ENCODE results near the gene ABHD17C. TPM values are rescaled to one million over a fixed set of nuclear protein-coding genes. Genes with fewer than 3 reads are reported as not detected.
"Not testable (repeated sequence)": the region's sequence is repeated elsewhere in the genome, so short reads cannot be mapped to it uniquely, and the experiment has no call there.

Gene ABHD17C
- total RNA-seq, result 18.8 TPM
- polyA plus RNA-seq (ENCODE audit: insufficient read depth, low read depth, low replicate concordance), result 20.6 TPM
- long read RNA-seq, donor 1, transcript ABHD17C-201 (3 exons, 2,368 nt), result major isoform, 13 of 23 reads
- long read RNA-seq, donor 1, partial matches to known transcripts, result 10 of 23 reads
- long read RNA-seq, donor 1, other reads (novel, unspliced or antisense), result 0 of 23 reads
- long read RNA-seq, donor 2, partial matches to known transcripts, result 0 of 3 reads
- long read RNA-seq, donor 2, other reads (novel, unspliced or antisense), result 0 of 3 reads
- long read RNA-seq, donor 3, transcript ABHD17C-201 (3 exons, 2,368 nt), result major isoform, 14 of 14 reads
- long read RNA-seq, donor 3, partial matches to known transcripts, result 0 of 14 reads
- long read RNA-seq, donor 3, other reads (novel, unspliced or antisense), result 0 of 14 reads
- long read RNA-seq, donor 4, transcript ABHD17C-201 (3 exons, 2,368 nt), result major isoform, 15 of 15 reads
- long read RNA-seq, donor 4, partial matches to known transcripts, result 0 of 15 reads
- long read RNA-seq, donor 4, other reads (novel, unspliced or antisense), result 0 of 15 reads
- long read RNA-seq, donor 5, result 0 reads
- long read RNA-seq, donor 6, partial matches to known transcripts, result 0 of 3 reads
- long read RNA-seq, donor 6, other reads (novel, unspliced or antisense), result 0 of 3 reads
- long read RNA-seq, donor 7, transcript ABHD17C-201 (3 exons, 2,368 nt), result major isoform, 41 of 44 reads
- long read RNA-seq, donor 7, partial matches to known transcripts, result 1 of 44 reads
- long read RNA-seq, donor 7, other reads (novel, unspliced or antisense), result 2 of 44 reads
- long read RNA-seq, donor 8, transcript ABHD17C-201 (3 exons, 2,368 nt), result major isoform, 13 of 18 reads
- long read RNA-seq, donor 8, partial matches to known transcripts, result 5 of 18 reads
- long read RNA-seq, donor 8, other reads (novel, unspliced or antisense), result 0 of 18 reads
- long read RNA-seq, donor 9, transcript ABHD17C-201 (3 exons, 2,368 nt), result major isoform, 8 of 21 reads
- long read RNA-seq, donor 9, partial matches to known transcripts, result 13 of 21 reads
- long read RNA-seq, donor 9, other reads (novel, unspliced or antisense), result 0 of 21 reads
- long read RNA-seq, donor 10, transcript ABHD17C-201 (3 exons, 2,368 nt), result major isoform, 11 of 11 reads
- long read RNA-seq, donor 10, partial matches to known transcripts, result 0 of 11 reads
- long read RNA-seq, donor 10, other reads (novel, unspliced or antisense), result 0 of 11 reads

DNA sequence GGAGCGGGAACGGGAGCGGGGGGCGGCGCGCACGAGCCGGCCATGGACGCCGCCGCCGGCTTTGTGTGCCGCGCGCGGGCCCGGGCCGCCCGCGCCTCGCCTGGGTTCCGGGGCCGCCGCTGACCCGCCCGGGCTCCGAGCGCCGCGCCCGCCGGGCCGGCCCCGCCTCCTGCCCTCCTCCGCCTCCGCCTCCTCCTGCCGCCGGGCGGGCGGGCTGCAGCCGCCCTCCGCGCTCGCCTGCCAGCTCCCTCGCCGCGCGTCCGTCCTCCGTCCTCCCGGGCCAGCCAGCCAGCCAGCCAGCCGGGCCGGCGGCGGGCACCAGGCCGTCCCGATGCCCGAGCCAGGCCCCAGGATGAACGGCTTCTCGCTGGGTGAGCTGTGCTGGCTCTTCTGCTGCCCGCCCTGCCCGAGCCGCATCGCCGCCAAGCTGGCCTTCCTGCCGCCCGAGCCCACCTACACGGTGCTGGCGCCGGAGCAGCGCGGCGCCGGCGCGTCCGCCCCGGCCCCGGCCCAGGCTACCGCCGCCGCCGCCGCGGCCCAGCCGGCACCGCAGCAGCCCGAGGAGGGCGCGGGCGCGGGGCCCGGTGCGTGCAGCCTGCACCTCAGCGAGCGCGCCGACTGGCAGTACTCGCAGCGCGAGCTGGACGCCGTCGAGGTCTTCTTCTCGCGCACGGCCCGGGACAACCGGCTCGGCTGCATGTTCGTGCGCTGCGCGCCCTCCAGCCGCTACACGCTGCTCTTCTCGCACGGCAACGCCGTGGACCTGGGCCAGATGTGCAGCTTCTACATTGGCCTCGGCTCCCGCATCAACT, at the start of gene ABHD17C:
TSS of gene ABHD17C (plus strand) at position 212 of the 812 bp plus-strand sequence. CDS start at position 332, 120 bp downstream.
- Histone ChIP-seq H3K27me3 (ENCODE audit: control insufficient read depth, insufficient read depth, low read length) (no peaks in the 10 kb centered on the region), H3K4me3 (ENCODE audit: low read length in 3 of 3) (peak within 1 kb of the TSS; percentile 61 to 82 (median 75)), H3K9ac (ENCODE audit: low read length in 3 of 3) (peak within 1 kb of the TSS; percentile 51 to 74 (median 71)), H3K9me3 (ENCODE audit: control insufficient read depth in 2 of 3, insufficient read depth in 1 of 3, low read length in 3 of 3) (no peaks in the 10 kb centered on the region), H3K27ac (ENCODE audit: low read depth in 2 of 2, low read length in 2 of 2) (peak within 1 kb of the TSS; percentile 62 to 75), H3K4me1 (ENCODE audit: control insufficient read depth in 2 of 3, insufficient read depth in 2 of 3, low read depth in 1 of 3, low read length in 3 of 3) (peaks cover 0 to 7% (median 7%) of the 10 kb centered on the region in 3 donors), H3K36me3 (ENCODE audit: control insufficient read depth in 2 of 3, insufficient read depth in 3 of 3, low read length in 3 of 3) (no peaks in the 10 kb centered on the region)
- FAIRE-seq (no peak), DNase-seq (peak; percentile 63 to 87 (median 67))
- intact Hi-C loops (cut with DNase I), result no loop called here
- TF ChIP-seq, protein P1, sequence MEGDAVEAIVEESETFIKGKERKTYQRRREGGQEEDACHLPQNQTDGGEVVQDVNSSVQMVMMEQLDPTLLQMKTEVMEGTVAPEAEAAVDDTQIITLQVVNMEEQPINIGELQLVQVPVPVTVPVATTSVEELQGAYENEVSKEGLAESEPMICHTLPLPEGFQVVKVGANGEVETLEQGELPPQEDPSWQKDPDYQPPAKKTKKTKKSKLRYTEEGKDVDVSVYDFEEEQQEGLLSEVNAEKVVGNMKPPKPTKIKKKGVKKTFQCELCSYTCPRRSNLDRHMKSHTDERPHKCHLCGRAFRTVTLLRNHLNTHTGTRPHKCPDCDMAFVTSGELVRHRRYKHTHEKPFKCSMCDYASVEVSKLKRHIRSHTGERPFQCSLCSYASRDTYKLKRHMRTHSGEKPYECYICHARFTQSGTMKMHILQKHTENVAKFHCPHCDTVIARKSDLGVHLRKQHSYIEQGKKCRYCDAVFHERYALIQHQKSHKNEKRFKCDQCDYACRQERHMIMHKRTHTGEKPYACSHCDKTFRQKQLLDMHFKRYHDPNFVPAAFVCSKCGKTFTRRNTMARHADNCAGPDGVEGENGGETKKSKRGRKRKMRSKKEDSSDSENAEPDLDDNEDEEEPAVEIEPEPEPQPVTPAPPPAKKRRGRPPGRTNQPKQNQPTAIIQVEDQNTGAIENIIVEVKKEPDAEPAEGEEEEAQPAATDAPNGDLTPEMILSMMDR (IDR thresholded peaks at IDR 0.05; ENCODE audit: borderline replicate concordance, extremely low read depth, insufficient read depth), result no peak

DNA sequence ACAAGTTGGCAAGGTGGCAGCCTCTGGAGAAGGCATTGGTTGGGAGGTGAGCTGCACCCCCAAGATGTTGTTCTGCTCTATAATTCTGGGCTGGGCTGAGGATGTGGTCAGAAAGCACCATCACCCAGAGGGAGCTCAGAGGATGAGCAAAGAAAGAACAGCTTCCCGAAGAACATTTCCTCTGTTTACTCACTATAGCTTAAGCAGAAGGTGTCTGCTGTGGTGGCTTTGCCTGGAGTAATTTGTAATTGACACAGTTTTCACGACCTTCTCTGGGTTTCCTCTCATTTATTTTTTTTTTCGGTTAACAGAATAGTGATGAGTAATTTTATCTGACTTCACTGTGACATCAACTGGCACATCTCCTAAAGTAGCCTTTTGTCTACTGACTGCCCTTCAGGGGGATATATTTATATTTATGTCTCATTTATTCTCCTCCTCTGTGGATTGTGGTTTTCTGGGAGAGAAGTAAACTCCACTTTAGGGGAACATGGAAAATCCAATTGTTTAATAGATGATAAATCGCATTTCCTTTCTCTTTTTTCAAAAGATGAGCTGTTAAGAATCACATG, 49.5 kb upstream of the ABHD17C start:
- no peak overlapping the region for H3K27ac ChIP-seq (ENCODE audit: low read depth in 2 of 2, low read length in 2 of 2)
- no peak overlapping the region for H3K9ac ChIP-seq (ENCODE audit: low read length in 3 of 3)
- no peaks in the 10 kb centered on the region for H3K27me3 ChIP-seq (ENCODE audit: control insufficient read depth, insufficient read depth, low read length)
- TF ChIP-seq, protein P1 (IDR thresholded peaks at IDR 0.05; ENCODE audit: borderline replicate concordance, extremely low read depth, insufficient read depth), result no peak
- FAIRE-seq (no peak), DNase-seq (no peak)
- peaks cover 0 to 2% (median 0%) of the 10 kb centered on the region in 3 donors for H3K9me3 ChIP-seq (ENCODE audit: control insufficient read depth in 2 of 3, insufficient read depth in 1 of 3, low read length in 3 of 3)
- H3K4me3 ChIP-seq (ENCODE audit: low read length in 3 of 3), result no peak overlapping the region
- H3K36me3 ChIP-seq (ENCODE audit: control insufficient read depth in 2 of 3, insufficient read depth in 3 of 3, low read length in 3 of 3), result no peaks in the 10 kb centered on the region
- intact Hi-C loops (cut with DNase I), result no loop called here
- no peaks in the 10 kb centered on the region for H3K4me1 ChIP-seq (ENCODE audit: control insufficient read depth in 2 of 3, insufficient read depth in 2 of 3, low read depth in 1 of 3, low read length in 3 of 3)

DNA sequence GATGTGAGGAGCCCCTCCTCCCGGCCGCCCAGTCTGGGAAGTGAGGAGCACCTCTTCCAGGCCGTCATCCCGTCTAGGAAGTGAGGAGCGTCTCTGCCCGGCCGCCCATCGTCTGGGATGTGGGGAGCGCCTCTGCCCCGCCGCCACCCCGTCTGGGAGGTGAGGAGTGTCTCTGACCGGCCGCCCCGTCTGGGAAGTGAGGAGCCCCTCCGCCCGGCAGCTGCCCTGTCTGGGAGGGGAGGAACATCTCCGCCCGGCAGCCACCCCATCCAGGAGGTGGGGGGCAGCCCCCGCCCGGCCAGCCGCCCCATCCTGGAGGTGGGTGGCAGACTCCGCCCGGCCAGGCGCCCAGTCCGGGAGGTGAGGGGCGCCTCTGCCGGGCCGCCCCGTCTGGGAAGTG, 47.7 kb upstream of the ABHD17C start:
- H3K4me1 ChIP-seq (ENCODE audit: control insufficient read depth in 2 of 3, insufficient read depth in 2 of 3, low read depth in 1 of 3, low read length in 3 of 3); H3K27ac ChIP-seq (ENCODE audit: low read depth in 2 of 2, low read length in 2 of 2); H3K27me3 ChIP-seq (ENCODE audit: control insufficient read depth, insufficient read depth, low read length); DNase-seq; H3K9ac ChIP-seq (ENCODE audit: low read length in 3 of 3); H3K36me3 ChIP-seq (ENCODE audit: control insufficient read depth in 2 of 3, insufficient read depth in 3 of 3, low read length in 3 of 3); intact Hi-C loops (cut with DNase I); H3K4me3 ChIP-seq (ENCODE audit: low read length in 3 of 3); FAIRE-seq: not testable (repeated sequence)
- peaks cover 0 to 14% (median under 1%) of the 10 kb centered on the region in 3 donors for H3K9me3 ChIP-seq (ENCODE audit: control insufficient read depth in 2 of 3, insufficient read depth in 1 of 3, low read length in 3 of 3)

Data from kidney (tissue), 22 donors.